ENCODE measurements around the gene CENPB. TPM values are rescaled to one million over a fixed set of nuclear protein-coding genes. Genes with fewer than 3 reads are reported as not detected.

Gene CENPB
- total RNA-seq, 2 donors from 2014 or later = 49.1 to 77.1 TPM

DNA sequence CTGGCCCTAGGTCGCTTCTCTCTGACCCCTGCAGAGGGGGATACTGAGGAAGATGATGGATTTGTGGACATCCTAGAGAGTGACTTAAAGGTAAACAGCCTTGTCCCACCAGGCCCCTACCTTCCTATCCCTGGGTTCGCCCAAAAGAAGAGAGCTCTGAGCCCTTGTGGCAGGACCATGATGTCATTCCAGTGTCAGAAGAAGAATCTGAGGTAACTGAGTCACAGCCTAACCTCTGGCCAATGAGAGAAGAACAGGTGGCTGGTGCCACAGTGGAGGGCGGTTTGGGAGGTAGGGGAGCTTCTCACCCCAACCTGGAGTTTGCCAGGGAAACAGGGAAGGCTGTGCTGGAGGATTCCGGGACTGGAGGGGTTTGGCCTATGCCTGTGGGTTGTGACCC, 14.8 kb upstream of the CENPB start:
- H3K4me3 ChIP-seq = no peak overlapping the region
- no peaks in the 10 kb centered on the region for H3K27me3 ChIP-seq
- H3K27ac ChIP-seq = no peak overlapping the region
- TF ChIP-seq, protein P1, sequence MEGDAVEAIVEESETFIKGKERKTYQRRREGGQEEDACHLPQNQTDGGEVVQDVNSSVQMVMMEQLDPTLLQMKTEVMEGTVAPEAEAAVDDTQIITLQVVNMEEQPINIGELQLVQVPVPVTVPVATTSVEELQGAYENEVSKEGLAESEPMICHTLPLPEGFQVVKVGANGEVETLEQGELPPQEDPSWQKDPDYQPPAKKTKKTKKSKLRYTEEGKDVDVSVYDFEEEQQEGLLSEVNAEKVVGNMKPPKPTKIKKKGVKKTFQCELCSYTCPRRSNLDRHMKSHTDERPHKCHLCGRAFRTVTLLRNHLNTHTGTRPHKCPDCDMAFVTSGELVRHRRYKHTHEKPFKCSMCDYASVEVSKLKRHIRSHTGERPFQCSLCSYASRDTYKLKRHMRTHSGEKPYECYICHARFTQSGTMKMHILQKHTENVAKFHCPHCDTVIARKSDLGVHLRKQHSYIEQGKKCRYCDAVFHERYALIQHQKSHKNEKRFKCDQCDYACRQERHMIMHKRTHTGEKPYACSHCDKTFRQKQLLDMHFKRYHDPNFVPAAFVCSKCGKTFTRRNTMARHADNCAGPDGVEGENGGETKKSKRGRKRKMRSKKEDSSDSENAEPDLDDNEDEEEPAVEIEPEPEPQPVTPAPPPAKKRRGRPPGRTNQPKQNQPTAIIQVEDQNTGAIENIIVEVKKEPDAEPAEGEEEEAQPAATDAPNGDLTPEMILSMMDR (IDR thresholded peaks at IDR 0.05) = no peak
- peaks cover 0 to 41% of the 10 kb centered on the region in 2 donors for H3K4me1 ChIP-seq
- peaks cover 35% of the 10 kb centered on the region for H3K36me3 ChIP-seq
- DNase-seq (ENCODE audit: low spot score) = no peak
- H3K9me3 ChIP-seq = no peaks in the 10 kb centered on the region

DNA sequence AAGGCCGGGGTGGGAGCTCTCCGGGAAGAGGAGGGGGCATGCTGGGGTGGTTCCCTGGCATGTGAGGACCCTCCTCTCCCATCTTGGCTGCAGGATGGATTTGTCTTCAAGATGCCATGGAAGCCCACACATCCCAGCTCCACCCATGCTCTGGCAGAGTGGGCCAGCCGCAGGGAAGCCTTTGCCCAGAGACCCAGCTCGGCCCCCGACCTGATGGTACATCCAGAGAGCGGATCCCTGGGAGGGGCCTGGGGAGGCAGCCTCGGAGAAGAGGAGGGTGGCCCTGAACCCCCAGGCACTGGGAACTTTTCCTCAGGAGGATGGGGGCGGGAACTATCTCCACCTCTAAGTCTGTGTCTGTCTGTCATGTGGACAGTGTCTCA, 14.3 kb upstream of the CENPB start:
- no peak for DNase-seq (ENCODE audit: low spot score)
- no peak overlapping the region for H3K4me3 ChIP-seq
- peaks cover 35% of the 10 kb centered on the region for H3K36me3 ChIP-seq
- H3K27me3 ChIP-seq = no peaks in the 10 kb centered on the region
- H3K27ac ChIP-seq = no peak overlapping the region
- no peaks in the 10 kb centered on the region for H3K9me3 ChIP-seq
- H3K4me1 ChIP-seq = peaks cover 0 to 37% of the 10 kb centered on the region in 2 donors
- TF ChIP-seq, protein P1 (IDR thresholded peaks at IDR 0.05) = no peak

DNA sequence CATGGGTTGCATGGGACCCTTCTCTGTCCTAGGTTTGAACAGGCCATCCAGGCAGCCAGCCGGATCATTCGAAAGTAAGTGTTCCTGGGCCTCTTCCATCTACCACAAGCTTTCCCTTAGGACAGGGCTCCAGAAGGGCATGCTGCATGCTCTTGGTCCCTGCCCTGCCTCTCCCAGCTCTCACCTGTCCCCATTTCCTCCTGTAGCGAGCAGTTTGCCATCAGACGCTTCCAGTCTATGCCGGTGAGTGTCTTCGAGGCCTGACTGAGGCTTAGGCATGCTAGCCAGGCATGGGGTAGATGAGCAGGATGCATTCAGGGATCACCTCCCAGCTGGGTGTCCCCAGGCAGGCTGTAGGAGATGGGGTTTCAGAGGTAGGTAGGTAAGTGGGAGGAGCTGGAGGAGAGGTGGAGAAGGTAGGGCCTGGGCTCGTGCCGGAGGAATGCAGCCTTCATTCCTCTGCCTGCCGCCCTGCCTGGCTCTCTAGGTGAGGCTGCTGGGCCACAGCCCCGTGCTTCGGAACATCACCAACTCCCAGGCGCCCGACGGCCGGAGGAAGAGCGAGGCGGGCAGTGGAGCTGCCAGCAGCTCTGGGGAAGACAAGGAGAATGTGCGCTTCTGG, 13.8 kb upstream of the CENPB start:
- Histone ChIP-seq H3K27ac (no peak overlapping the region), H3K4me1 (peaks cover 0 to 34% of the 10 kb centered on the region in 2 donors), H3K9me3 (no peaks in the 10 kb centered on the region), H3K4me3 (no peak overlapping the region), H3K36me3 (peaks cover 35% of the 10 kb centered on the region), H3K27me3 (no peaks in the 10 kb centered on the region)
- TF ChIP-seq, protein P1 (IDR thresholded peaks at IDR 0.05) = no peak
- no peak for DNase-seq (ENCODE audit: low spot score)

DNA sequence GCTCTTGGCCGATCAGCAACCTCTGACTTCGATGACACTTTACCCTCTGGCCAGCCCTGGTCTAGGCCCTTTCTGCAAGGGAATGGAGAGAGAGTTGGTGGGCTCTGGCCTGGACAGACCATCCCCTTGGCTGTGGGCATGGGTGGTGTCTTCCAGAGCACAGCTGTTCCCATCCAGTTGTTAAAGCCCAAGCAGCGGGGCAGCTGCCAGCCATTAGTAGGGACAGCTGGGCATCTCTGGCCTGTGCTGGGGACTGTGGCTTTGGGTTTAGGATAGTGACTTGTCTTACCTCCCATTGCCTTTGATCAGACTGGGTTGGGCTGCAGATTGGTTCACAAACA, 12.3 kb upstream of the CENPB start:
- H3K4me1 ChIP-seq = peaks cover 0 to 40% of the 10 kb centered on the region in 2 donors
- no peak for DNase-seq (ENCODE audit: low spot score)
- TF ChIP-seq, protein P1 (IDR thresholded peaks at IDR 0.05) = no peak
- H3K4me3 ChIP-seq = no peak overlapping the region
- no peak overlapping the region for H3K27ac ChIP-seq
- H3K27me3 ChIP-seq = no peaks in the 10 kb centered on the region
- peaks cover 31% of the 10 kb centered on the region for H3K36me3 ChIP-seq
- no peaks in the 10 kb centered on the region for H3K9me3 ChIP-seq

DNA sequence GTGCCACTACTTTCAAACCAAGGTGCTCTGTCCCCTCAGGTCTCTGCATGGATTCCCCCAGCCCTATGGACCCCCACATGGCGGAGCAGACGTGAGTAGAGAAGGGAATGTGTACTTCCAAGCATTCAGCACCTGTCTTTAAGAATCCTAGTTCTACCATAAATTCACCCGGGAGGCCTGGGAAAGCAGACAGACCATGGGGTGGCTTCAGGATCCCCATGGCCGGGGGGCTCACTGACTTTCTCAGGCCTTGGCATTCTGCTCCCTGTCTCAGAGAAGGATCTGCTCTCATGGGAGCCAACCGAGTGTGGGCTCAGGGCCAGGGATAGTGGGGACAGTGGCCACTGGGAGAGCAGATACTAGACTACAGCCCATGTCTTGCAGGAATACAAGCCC, 11.8 kb upstream of the CENPB start:
- TF ChIP-seq, protein P1 (IDR thresholded peaks at IDR 0.05) = no peak
- Histone ChIP-seq H3K4me3 (no peak overlapping the region), H3K36me3 (peaks cover 26% of the 10 kb centered on the region), H3K4me1 (peaks cover 0 to 40% of the 10 kb centered on the region in 2 donors), H3K27ac (no peak overlapping the region), H3K9me3 (no peaks in the 10 kb centered on the region), H3K27me3 (no peaks in the 10 kb centered on the region)
- DNase-seq (ENCODE audit: low spot score) = no peak

Data from right atrium auricular region (tissue), 2 donors.